ENCODE data around the gene TMX2. TPM values are rescaled to one million over a fixed set of nuclear protein-coding genes. Genes with fewer than 3 reads are reported as not detected.

TMX2 gene
- total RNA-seq, 1 donor from 2014 or later = 71.3 TPM

DNA sequence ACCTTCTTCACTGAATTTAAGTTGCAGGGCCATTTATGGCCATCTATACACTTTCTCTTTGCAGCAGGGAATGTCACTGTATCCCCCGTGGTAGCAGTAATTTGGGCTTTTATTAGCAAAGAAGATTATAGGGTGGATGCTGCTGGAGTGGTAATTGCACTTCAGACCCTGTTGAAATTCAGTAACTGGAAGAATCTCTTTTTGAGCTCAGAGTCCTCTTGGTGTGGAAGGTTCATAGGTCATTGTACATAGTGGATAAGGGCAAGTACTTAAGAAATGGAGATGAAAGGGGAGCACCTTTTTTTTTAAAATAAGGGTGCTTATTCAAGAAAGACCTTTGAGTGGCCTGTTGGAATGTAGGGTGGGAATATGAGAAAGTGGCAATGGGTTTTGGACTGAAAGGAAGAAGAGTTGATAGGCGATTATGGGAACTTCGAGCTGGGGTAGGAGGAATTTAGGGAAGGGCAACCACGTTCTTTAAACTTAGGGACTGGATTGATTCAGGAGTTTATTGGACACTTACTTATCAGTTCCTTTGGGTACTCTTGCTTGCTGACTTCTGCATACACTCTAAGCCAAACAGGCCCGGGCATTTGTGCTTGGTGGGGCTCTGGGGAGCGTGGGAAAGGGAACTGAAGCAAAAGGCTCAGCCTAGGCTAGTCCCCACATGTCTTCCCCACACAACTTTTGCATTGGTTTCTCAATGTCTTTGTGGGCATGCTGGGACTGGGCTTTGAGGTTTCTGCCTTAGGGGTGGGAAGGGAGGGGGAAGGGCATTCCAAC lies 75.7 kb downstream of the TMX2 start:
- FAIRE-seq (peak; percentile 47), DNase-seq (ENCODE audit: low read depth) (peak; percentile 98)
- no peaks in the 10 kb centered on the region for H3K27me3 ChIP-seq (ENCODE audit: control insufficient read depth, insufficient read depth, low read length)
- no peak overlapping the region for H3K4me3 ChIP-seq (ENCODE audit: low read depth, low read length)
- TF ChIP-seq, protein P1, sequence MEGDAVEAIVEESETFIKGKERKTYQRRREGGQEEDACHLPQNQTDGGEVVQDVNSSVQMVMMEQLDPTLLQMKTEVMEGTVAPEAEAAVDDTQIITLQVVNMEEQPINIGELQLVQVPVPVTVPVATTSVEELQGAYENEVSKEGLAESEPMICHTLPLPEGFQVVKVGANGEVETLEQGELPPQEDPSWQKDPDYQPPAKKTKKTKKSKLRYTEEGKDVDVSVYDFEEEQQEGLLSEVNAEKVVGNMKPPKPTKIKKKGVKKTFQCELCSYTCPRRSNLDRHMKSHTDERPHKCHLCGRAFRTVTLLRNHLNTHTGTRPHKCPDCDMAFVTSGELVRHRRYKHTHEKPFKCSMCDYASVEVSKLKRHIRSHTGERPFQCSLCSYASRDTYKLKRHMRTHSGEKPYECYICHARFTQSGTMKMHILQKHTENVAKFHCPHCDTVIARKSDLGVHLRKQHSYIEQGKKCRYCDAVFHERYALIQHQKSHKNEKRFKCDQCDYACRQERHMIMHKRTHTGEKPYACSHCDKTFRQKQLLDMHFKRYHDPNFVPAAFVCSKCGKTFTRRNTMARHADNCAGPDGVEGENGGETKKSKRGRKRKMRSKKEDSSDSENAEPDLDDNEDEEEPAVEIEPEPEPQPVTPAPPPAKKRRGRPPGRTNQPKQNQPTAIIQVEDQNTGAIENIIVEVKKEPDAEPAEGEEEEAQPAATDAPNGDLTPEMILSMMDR (IDR thresholded peaks at IDR 0.05; ENCODE audit: insufficient read depth, low read length, severe bottlenecking) = no peak
- H3K36me3 ChIP-seq (ENCODE audit: control insufficient read depth, insufficient read depth, low read length) = peaks cover 10% of the 10 kb centered on the region

DNA sequence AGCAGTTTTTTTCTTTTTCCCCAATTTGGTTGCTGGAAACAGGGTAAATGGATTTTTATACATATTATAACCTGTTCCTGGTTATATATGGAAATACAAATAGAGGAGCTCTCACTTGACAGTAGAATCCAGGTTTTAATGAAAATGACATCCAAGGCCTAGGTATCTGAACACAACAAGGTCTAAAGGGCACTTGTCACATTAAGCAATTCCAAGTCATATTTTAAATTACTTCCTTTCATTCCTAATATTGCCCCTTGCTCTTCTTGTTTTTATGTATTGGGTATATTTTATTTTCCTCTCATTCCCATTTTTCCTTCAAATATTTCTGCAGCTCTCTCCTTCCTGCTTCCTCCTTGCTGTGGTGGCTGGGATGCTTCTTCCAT lies 76.3 kb downstream of the TMX2 start:
- Histone ChIP-seq H3K36me3 (ENCODE audit: control insufficient read depth, insufficient read depth, low read length) (peaks cover 12% of the 10 kb centered on the region), H3K27me3 (ENCODE audit: control insufficient read depth, insufficient read depth, low read length) (no peaks in the 10 kb centered on the region), H3K4me3 (ENCODE audit: low read depth, low read length) (no peak overlapping the region)
- TF ChIP-seq, protein P1 (IDR thresholded peaks at IDR 0.05; ENCODE audit: insufficient read depth, low read length, severe bottlenecking) = no peak
- DNase-seq (ENCODE audit: low read depth) = no peak
- FAIRE-seq = no peak

Other genes starting within 250 kb of the TMX2 start
- 1.0 and 1.3 TPM in 2 replicates for gene SLC43A1, start 196.9 kb upstream of the TMX2 start, total RNA-seq
- 71.2 and 86.9 TPM in 2 replicates for gene TIMM10, start 181.8 kb upstream of the TMX2 start, total RNA-seq
- gene SMTNL1, start 175.0 kb upstream of the TMX2 start, total RNA-seq = not detected in 2 replicates
- gene UBE2L6, start 144.9 kb upstream of the TMX2 start, total RNA-seq = 7.4 and 13.6 TPM in 2 replicates
- 1.3 and 2.0 TPM in 2 replicates for gene SERPING1, start 114.9 kb upstream of the TMX2 start, total RNA-seq
- 0.26 TPM in 1 of 2 replicates, not detected in the other for gene YPEL4, start 62.7 kb upstream of the TMX2 start, total RNA-seq
- gene CLP1, start 54.8 kb upstream of the TMX2 start, total RNA-seq = 15.7 and 28.2 TPM in 2 replicates
- gene ZDHHC5, start 44.5 kb upstream of the TMX2 start, total RNA-seq = 30.3 and 43.5 TPM in 2 replicates
- gene MED19, start 378 bp upstream of the TMX2 start, total RNA-seq = 13.2 and 17.2 TPM in 2 replicates
- gene SELENOH, start 28.9 kb downstream of the TMX2 start, total RNA-seq = 89.4 and 139 TPM in 2 replicates
- not detected in 2 replicates for gene BTBD18, start 39.2 kb downstream of the TMX2 start, total RNA-seq
- gene CTNND1, start 49.2 kb downstream of the TMX2 start, total RNA-seq = 131 and 227 TPM in 2 replicates

Measured in bronchial epithelial cell (primary cell).